Chondrocyte (in vitro differentiated cells): ENCODE data around the gene SPR. TPM values are rescaled to one million over a fixed set of nuclear protein-coding genes. Genes with fewer than 3 reads are reported as not detected.
A peak's percentile ranks its signal among the peaks of the same experiment; 100 is the strongest.
"Not testable (repeated sequence)": the region's sequence is repeated elsewhere in the genome, so short reads cannot be mapped to it uniquely, and the experiment has no call there.

ENCODE experiments used
- DNase-seq: peaks from one replicate; pipeline ENCODE4 v3.0.0; 2021; ENCODE audit warnings: mixed read lengths, low spot score
- H3K27ac Mint-ChIP-seq: one replicate; pipeline ENCODE4 v1.8.0; 2021; ENCODE audit warnings: mild to moderate bottlenecking, moderate library complexity, mixed read lengths; ENCODE audit not compliant: unreplicated experiment
- H3K27me3 Mint-ChIP-seq: 2 replicates; pipeline ENCODE4 v1.8.0; 2021; ENCODE audit warnings: low read depth, mixed read lengths
- H3K36me3 Mint-ChIP-seq: 2 replicates; pipeline ENCODE4 v1.8.0; 2021; ENCODE audit warnings: low read depth, mixed read lengths
- H3K4me1 Mint-ChIP-seq: 2 replicates; pipeline ENCODE4 v1.8.0; 2021; ENCODE audit warnings: low read depth, mild to moderate bottlenecking, mixed read lengths
- H3K4me3 Mint-ChIP-seq: one replicate; pipeline ENCODE4 v1.8.0; 2021; ENCODE audit warnings: mild to moderate bottlenecking, moderate library complexity, mixed read lengths; ENCODE audit not compliant: unreplicated experiment
- H3K9me3 Mint-ChIP-seq: 2 replicates; pipeline ENCODE4 v1.8.0; 2021; ENCODE audit warnings: low read depth, mixed read lengths
- total RNA-seq: library from RNA; stranded (reverse); gene quantifications from 3 replicates; pipeline ENCODE4 v1.2.1, GENCODE V29; 2021
- TF ChIP-seq, protein P1 (sequence below): fragments of 200-600 bp; sonication (generic); IDR thresholded peaks from 2 replicates; pipeline ENCODE4 v1.5.0; 2021; ENCODE audit warnings: antibody characterized with exemption, mild to moderate bottlenecking, moderate library complexity

The SPR gene
- total RNA-seq, 1 donor from 2014 or later, result 13.5 TPM

GRCh38 chr2:72901426-72901825 lies 14.2 kb downstream of the SPR start:
- Mint-ChIP-seq H3K9me3 (peaks cover 4% of the 10 kb centered on the region), H3K36me3 (peaks cover 2% of the 10 kb centered on the region), H3K4me1 (no peaks in the 10 kb centered on the region), H3K27ac (no peak overlapping the region), H3K27me3 (peaks cover 82% of the 10 kb centered on the region), H3K4me3 (no peak overlapping the region)
- TF ChIP-seq, protein P1, sequence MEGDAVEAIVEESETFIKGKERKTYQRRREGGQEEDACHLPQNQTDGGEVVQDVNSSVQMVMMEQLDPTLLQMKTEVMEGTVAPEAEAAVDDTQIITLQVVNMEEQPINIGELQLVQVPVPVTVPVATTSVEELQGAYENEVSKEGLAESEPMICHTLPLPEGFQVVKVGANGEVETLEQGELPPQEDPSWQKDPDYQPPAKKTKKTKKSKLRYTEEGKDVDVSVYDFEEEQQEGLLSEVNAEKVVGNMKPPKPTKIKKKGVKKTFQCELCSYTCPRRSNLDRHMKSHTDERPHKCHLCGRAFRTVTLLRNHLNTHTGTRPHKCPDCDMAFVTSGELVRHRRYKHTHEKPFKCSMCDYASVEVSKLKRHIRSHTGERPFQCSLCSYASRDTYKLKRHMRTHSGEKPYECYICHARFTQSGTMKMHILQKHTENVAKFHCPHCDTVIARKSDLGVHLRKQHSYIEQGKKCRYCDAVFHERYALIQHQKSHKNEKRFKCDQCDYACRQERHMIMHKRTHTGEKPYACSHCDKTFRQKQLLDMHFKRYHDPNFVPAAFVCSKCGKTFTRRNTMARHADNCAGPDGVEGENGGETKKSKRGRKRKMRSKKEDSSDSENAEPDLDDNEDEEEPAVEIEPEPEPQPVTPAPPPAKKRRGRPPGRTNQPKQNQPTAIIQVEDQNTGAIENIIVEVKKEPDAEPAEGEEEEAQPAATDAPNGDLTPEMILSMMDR, result no peak
- DNase-seq, result no peak

- H3K27me3 Mint-ChIP-seq, result peaks cover 81% of the 10 kb centered on the region
- not testable (repeated sequence) for H3K4me3 Mint-ChIP-seq, H3K4me1 Mint-ChIP-seq, H3K36me3 Mint-ChIP-seq, DNase-seq, H3K9me3 Mint-ChIP-seq, H3K27ac Mint-ChIP-seq
These were observed 20.2 kb downstream of the SPR start for GRCh38 chr2:72907369-72907768.

- Mint-ChIP-seq H3K4me1 (no peaks in the 10 kb centered on the region), H3K4me3 (no peak overlapping the region), H3K27me3 (peaks cover 80% of the 10 kb centered on the region), H3K9me3 (peaks cover 5% of the 10 kb centered on the region), H3K36me3 (peaks cover 2% of the 10 kb centered on the region), H3K27ac (no peak overlapping the region)
- TF ChIP-seq, protein P1, result no peak
- no peak for DNase-seq
These were observed 21.5 kb downstream of the SPR start for GRCh38 chr2:72908741-72909140.

DNA sequence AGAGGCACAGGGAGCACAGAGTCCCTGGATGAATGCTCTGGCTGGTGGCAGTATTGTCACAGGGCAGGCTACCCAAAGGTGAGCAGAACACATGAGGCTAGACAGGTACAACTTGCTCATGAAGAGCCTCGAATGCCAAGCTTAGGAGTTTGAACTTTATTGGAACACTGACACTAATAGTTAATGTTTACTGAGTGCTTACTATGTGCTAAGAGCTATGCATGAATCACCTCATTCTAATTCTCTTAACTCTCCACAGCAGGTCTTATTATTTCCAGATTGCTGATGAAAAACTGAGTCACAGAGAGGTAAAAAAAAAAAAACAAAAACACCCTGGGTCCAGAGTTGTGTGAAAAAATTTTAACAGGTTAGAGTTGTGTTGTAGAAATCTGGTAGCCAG lies 24.0 kb downstream of the SPR start:
- no peak overlapping the region for H3K27ac Mint-ChIP-seq
- TF ChIP-seq, protein P1, result no peak
- H3K27me3 Mint-ChIP-seq, result peaks cover 80% of the 10 kb centered on the region
- H3K4me3 Mint-ChIP-seq, result no peak overlapping the region
- peaks cover under 1% of the 10 kb centered on the region for H3K36me3 Mint-ChIP-seq
- H3K4me1 Mint-ChIP-seq, result peaks cover 4% of the 10 kb centered on the region
- H3K9me3 Mint-ChIP-seq, result peaks cover 3% of the 10 kb centered on the region
- no peak for DNase-seq

DNA sequence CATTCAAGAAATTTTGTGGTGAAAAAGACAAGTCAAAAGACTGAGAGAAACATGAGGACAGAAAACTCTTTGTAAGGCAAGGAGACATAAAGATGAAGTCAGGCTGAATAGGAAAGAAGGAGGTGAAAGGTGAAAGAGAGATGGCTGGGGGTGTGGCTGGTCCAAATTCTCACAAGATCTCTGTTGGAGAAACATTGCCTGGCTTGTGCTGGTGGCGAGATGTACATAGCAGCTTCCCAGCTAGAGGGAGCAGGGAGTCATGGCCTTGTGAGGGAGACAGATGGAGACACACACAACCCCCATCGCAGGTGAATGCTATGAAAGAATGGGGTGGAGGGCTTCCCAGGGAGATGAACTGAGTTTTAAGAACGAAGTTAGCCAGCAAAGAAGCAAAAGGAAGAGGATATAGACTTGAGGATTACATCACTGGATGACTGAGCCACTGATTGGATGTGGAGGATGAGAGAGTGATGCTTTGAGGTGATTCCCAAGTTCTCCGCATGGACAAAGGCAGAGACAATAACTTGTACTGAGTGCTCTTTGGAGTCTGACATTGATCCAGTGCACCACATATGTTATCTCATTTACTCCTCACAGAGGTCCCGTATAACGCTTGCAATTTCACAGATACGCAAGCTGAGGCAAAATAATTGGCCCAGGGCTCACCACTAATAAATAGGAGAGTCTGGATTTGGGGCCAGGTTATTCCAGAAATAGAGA lies 26.4 kb downstream of the SPR start:
- H3K4me3 Mint-ChIP-seq, result no peak overlapping the region
- TF ChIP-seq, protein P1, result peak; percentile 35
- no peaks in the 10 kb centered on the region for H3K9me3 Mint-ChIP-seq
- H3K27me3 Mint-ChIP-seq, result peaks cover 73% of the 10 kb centered on the region
- H3K36me3 Mint-ChIP-seq, result no peaks in the 10 kb centered on the region
- peaks cover 13% of the 10 kb centered on the region for H3K4me1 Mint-ChIP-seq
- no peak for DNase-seq
- no peak overlapping the region for H3K27ac Mint-ChIP-seq

GRCh38 chr2:72914206-72914559 lies 27.0 kb downstream of the SPR start:
- DNase-seq, result no peak
- H3K9me3 Mint-ChIP-seq, result no peaks in the 10 kb centered on the region
- no peak overlapping the region for H3K27ac Mint-ChIP-seq
- peaks cover 74% of the 10 kb centered on the region for H3K27me3 Mint-ChIP-seq
- no peaks in the 10 kb centered on the region for H3K36me3 Mint-ChIP-seq
- H3K4me3 Mint-ChIP-seq, result no peak overlapping the region
- peaks cover 14% of the 10 kb centered on the region for H3K4me1 Mint-ChIP-seq
- TF ChIP-seq, protein P1, result no peak
